Tibial nerve (tissue), 4 donors: ENCODE data around the gene ZNF32. TPM values are rescaled to one million over a fixed set of nuclear protein-coding genes. Genes with fewer than 3 reads are reported as not detected.

ENCODE experiments used
- DNase-seq, 2 donors: peaks; one replicate each; pipeline ENCODE4 v3.0.0-alpha.2; 2019; ENCODE audit warnings: low spot score in 2 of 2
- H3K27ac ChIP-seq, 4 donors: fragments of 200-600 bp; sonication (generic) in 3 of 4; one replicate each; pipeline ENCODE4 v1.5.1; 2017 to 2019; ENCODE audit warnings: mild to moderate bottlenecking in 1 of 4
- H3K27me3 ChIP-seq, 2 donors: fragments of 200-600 bp; sonication (generic) in 1 of 2; one replicate each; pipeline versions ENCODE4 v1.5.1 to v1.6.0; 2017 to 2019
- H3K36me3 ChIP-seq, 3 donors: fragments of 200-600 bp; sonication (generic); one replicate each; pipeline ENCODE4 v1.5.1; 2018 to 2019
- H3K4me1 ChIP-seq, 4 donors: fragments of 200-600 bp; sonication (generic) in 3 of 4; one replicate each; pipeline ENCODE4 v1.5.1; 2017 to 2019
- H3K4me3 ChIP-seq, 4 donors: fragments of 200-600 bp; sonication (generic) in 3 of 4; one replicate each; pipeline ENCODE4 v1.5.1; 2017 to 2019; ENCODE audit warnings: mild to moderate bottlenecking in 1 of 4, moderate library complexity in 1 of 4
- H3K9me3 ChIP-seq, 4 donors: fragments of 200-600 bp; sonication (generic) in 3 of 4; one replicate each; pipeline ENCODE4 v1.5.1; 2017 to 2019
- CTCF ChIP-seq, 5 experiments: fragments of 200-600 bp in 3 of 5; fragments of 450-650 bp in 2 of 5; sonication (generic) in 3 of 5; IDR thresholded peaks; one replicate each; pipeline ENCODE4 v1.5.1; 2016 to 2019; ENCODE audit warnings: antibody characterized with exemption in 5 of 5, mild to moderate bottlenecking in 3 of 5, moderate library complexity in 2 of 5
- EP300 ChIP-seq, 2 donors: sonication (generic); formaldehyde crosslinking; IDR thresholded peaks; one replicate each; pipeline ENCODE4 v1.6.1; 2017; ENCODE audit warnings: antibody characterized with exemption in 2 of 2, mild to moderate bottlenecking in 1 of 2
- POLR2A ChIP-seq, 2 donors: fragments of 450-650 bp; IDR thresholded peaks; one replicate each; pipeline ENCODE4 v1.6.1; 2017; ENCODE audit warnings: antibody characterized with exemption in 2 of 2, mild to moderate bottlenecking in 2 of 2, moderate library complexity in 2 of 2
- WGBS, 2 donors: methylation state at CpG; one replicate each; pipeline ENCODE4 v1.1.5; 2018; 5-methylcytosine and 5-hydroxymethylcytosine counted together
- total RNA-seq, 4 donors: library from RNA; depleted of rRNA; stranded (reverse); fragments of >200 nt; gene quantifications; one replicate each; pipeline ENCODE4 v1.1.0, GENCODE V29; 2016

The ZNF32 gene
- total RNA-seq, 4 donors from 2014 or later, result 33.6 to 66.1 (median 52.5) TPM

- Histone ChIP-seq H3K4me3 (no peak overlapping the region), H3K9me3 (peaks cover 0 to 24% (median 2%) of the 10 kb centered on the region in 4 donors), H3K27me3 (no peaks in the 10 kb centered on the region), H3K4me1 (no peaks in the 10 kb centered on the region), H3K27ac (no peak overlapping the region), H3K36me3 (no peaks in the 10 kb centered on the region)
- 38 to 48% methylated on average over 1 of the region's 1 CpG for WGBS, 2 donors
- TF ChIP-seq POLR2A (IDR thresholded peaks at IDR 0.05) (no peak), CTCF (IDR thresholded peaks at IDR 0.05) (no peak), EP300 (IDR thresholded peaks at IDR 0.05) (no peak)
- no peak for DNase-seq
Measured at GRCh38 chr10:43627942-43628341, 20.7 kb downstream of the ZNF32 start.

GRCh38 chr10:43623351-43623750 lies 25.3 kb downstream of the ZNF32 start:
- Histone ChIP-seq H3K36me3 (peaks cover 0 to 6% (median 0%) of the 10 kb centered on the region in 3 donors), H3K27me3 (no peaks in the 10 kb centered on the region), H3K9me3 (peaks cover 0 to 15% (median 2%) of the 10 kb centered on the region in 4 donors), H3K4me3 (peak overlapping the region in 1 of 4 donors; percentile 20), H3K4me1 (no peaks in the 10 kb centered on the region), H3K27ac (peak overlapping the region in 1 of 4 donors; percentile 18)
- DNase-seq, result no peak
- WGBS, 2 donors, result 56 to 57% methylated on average over 3 of the region's 3 CpGs
- no peak for TF ChIP-seq POLR2A (IDR thresholded peaks at IDR 0.05)
- no peak for TF ChIP-seq CTCF (IDR thresholded peaks at IDR 0.05)
- TF ChIP-seq EP300 (IDR thresholded peaks at IDR 0.05), result no peak

GRCh38 chr10:43622038-43622437 lies 26.6 kb downstream of the ZNF32 start:
- no peak overlapping the region for H3K4me3 ChIP-seq
- H3K4me1 ChIP-seq, result no peaks in the 10 kb centered on the region
- H3K27ac ChIP-seq, result no peak overlapping the region
- WGBS, 2 donors, result 46 to 54% methylated on average over 2 of the region's 2 CpGs
- TF ChIP-seq EP300 (IDR thresholded peaks at IDR 0.05), result no peak
- no peak for TF ChIP-seq POLR2A (IDR thresholded peaks at IDR 0.05)
- no peak for TF ChIP-seq CTCF (IDR thresholded peaks at IDR 0.05)
- H3K36me3 ChIP-seq, result peaks cover 0 to 17% (median 0%) of the 10 kb centered on the region in 3 donors
- H3K9me3 ChIP-seq, result peaks cover 0 to 23% (median 5%) of the 10 kb centered on the region in 4 donors
- no peaks in the 10 kb centered on the region for H3K27me3 ChIP-seq
- no peak for DNase-seq

- H3K27me3 ChIP-seq, result no peaks in the 10 kb centered on the region
- peaks cover 0 to 42% (median 10%) of the 10 kb centered on the region in 4 donors for H3K9me3 ChIP-seq
- no peak overlapping the region for H3K27ac ChIP-seq
- no peak for DNase-seq
- H3K4me3 ChIP-seq, result no peak overlapping the region
- H3K4me1 ChIP-seq, result no peaks in the 10 kb centered on the region
- 93 to 95% methylated on average over 2 of the region's 2 CpGs for WGBS, 2 donors
- TF ChIP-seq CTCF (IDR thresholded peaks at IDR 0.05) (no peak), EP300 (IDR thresholded peaks at IDR 0.05) (no peak), POLR2A (IDR thresholded peaks at IDR 0.05) (no peak)
- H3K36me3 ChIP-seq, result peaks cover 0 to 44% (median 4%) of the 10 kb centered on the region in 3 donors
Measured at GRCh38 chr10:43619368-43619767, 29.3 kb downstream of the ZNF32 start.

GRCh38 chr10:43616697-43617370 lies 31.8 kb downstream of the ZNF32 start:
- H3K4me3 ChIP-seq, result no peak overlapping the region
- TF ChIP-seq CTCF (IDR thresholded peaks at IDR 0.05) (no peak), POLR2A (IDR thresholded peaks at IDR 0.05) (no peak), EP300 (IDR thresholded peaks at IDR 0.05) (no peak)
- DNase-seq, result no peak
- no peaks in the 10 kb centered on the region for H3K4me1 ChIP-seq
- no peaks in the 10 kb centered on the region for H3K27me3 ChIP-seq
- H3K27ac ChIP-seq, result no peak overlapping the region
- 79 to 87% methylated on average over 6 of the region's 6 CpGs for WGBS, 2 donors
- peaks cover 0 to 69% (median 4%) of the 10 kb centered on the region in 3 donors for H3K36me3 ChIP-seq
- peaks cover 0 to 42% (median 8%) of the 10 kb centered on the region in 4 donors for H3K9me3 ChIP-seq
